Neuronal stem cell (in vitro differentiated cells): ENCODE data around the gene R3HCC1L.

Source experiments
- DNase-seq: peaks from one replicate; pipeline ENCODE4 v3.0.0-alpha.2; 2013; ENCODE audit warnings: low spot score
- H2AFZ ChIP-seq: one replicate; pipeline ENCODE4 v1.6.1; 2013; ENCODE audit warnings: mild to moderate bottlenecking, low read length, inconsistent platforms
- H2AK5ac ChIP-seq: 2 replicates; pipeline ENCODE4 v1.6.1; 2013; ENCODE audit warnings: low read depth, mild to moderate bottlenecking, inconsistent platforms, low read length, moderate library complexity, mixed read lengths
- H2BK120ac ChIP-seq: 2 replicates; pipeline ENCODE4 v1.6.1; 2013; ENCODE audit warnings: low read depth, mild to moderate bottlenecking, inconsistent platforms, low read length, moderate library complexity, mixed read lengths
- H2BK12ac ChIP-seq: one replicate; pipeline ENCODE4 v1.6.1; 2013; ENCODE audit warnings: low read length, inconsistent platforms
- H2BK15ac ChIP-seq: 2 replicates; pipeline ENCODE4 v1.6.1; 2013; ENCODE audit warnings: mild to moderate bottlenecking, low read length, inconsistent platforms, mixed read lengths
- H2BK5ac ChIP-seq: one replicate; pipeline ENCODE4 v1.6.1; 2013; ENCODE audit warnings: inconsistent platforms, mild to moderate bottlenecking, low read length, moderate library complexity
- H3K14ac ChIP-seq: one replicate; pipeline ENCODE4 v1.6.1; 2013; ENCODE audit warnings: low read length, inconsistent platforms
- H3K18ac ChIP-seq: 2 replicates; pipeline ENCODE4 v1.6.1; 2013; ENCODE audit warnings: low read length, inconsistent platforms
- H3K23ac ChIP-seq: 2 replicates; pipeline ENCODE4 v1.6.1; 2013; ENCODE audit warnings: low read depth, mild to moderate bottlenecking, mixed read lengths, low read length, inconsistent platforms; ENCODE audit not compliant: poor library complexity
- H3K27ac ChIP-seq: replicated peaks from 3 replicates; pipeline ENCODE4 v1.5.1; 2013; ENCODE audit warnings: low read length, inconsistent platforms
- H3K27me3 ChIP-seq, 3 experiments: 2 replicates each; pipeline ENCODE4 v1.6.1; 2013; ENCODE audit warnings: low read length in 3 of 3, mild to moderate bottlenecking in 2 of 3, inconsistent platforms in 1 of 3, low read depth in 1 of 3, mixed read lengths in 1 of 3, moderate library complexity in 1 of 3; ENCODE audit not compliant: control insufficient read depth in 3 of 3, insufficient read depth in 3 of 3
- H3K36me3 ChIP-seq, 2 donors: replicated peaks in 1 of 2; 2 replicates each; pipeline ENCODE4 v1.6.1; 2013; ENCODE audit warnings: low read length in 2 of 2; ENCODE audit not compliant: control insufficient read depth in 2 of 2, insufficient read depth in 2 of 2
- H3K4ac ChIP-seq: 2 replicates; pipeline ENCODE4 v1.6.1; 2013; ENCODE audit warnings: inconsistent platforms, mild to moderate bottlenecking, low read length, moderate library complexity
- H3K4me1 ChIP-seq, 2 donors: 1 replicate in 1 of 2; 2 replicates in 1 of 2; pipeline ENCODE4 v1.6.1; 2013; ENCODE audit warnings: low read length in 2 of 2, low read depth in 1 of 2; ENCODE audit not compliant: control insufficient read depth in 2 of 2, insufficient read depth in 1 of 2
- H3K4me2 ChIP-seq: one replicate; pipeline ENCODE4 v1.6.1; 2013; ENCODE audit warnings: mild to moderate bottlenecking, low read length, inconsistent platforms; ENCODE audit not compliant: insufficient read depth, poor library complexity, severe bottlenecking
- H3K4me3 ChIP-seq, 2 donors: 2 replicates each; pipeline ENCODE4 v1.5.1; 2013; ENCODE audit warnings: low read length in 2 of 2, mild to moderate bottlenecking in 2 of 2, inconsistent platforms in 1 of 2, moderate library complexity in 1 of 2
- H3K79me1 ChIP-seq: one replicate; pipeline ENCODE4 v1.6.1; 2013; ENCODE audit warnings: low read depth, mild to moderate bottlenecking, inconsistent platforms, low read length, moderate library complexity
- H3K9ac ChIP-seq: one replicate; pipeline ENCODE4 v1.6.1; 2013; ENCODE audit warnings: mild to moderate bottlenecking, low read depth, low read length, inconsistent platforms; ENCODE audit not compliant: poor library complexity
- H3K9me3 ChIP-seq, 2 donors: replicated peaks in 1 of 2; 2 replicates each; pipeline versions ENCODE3 to v1.6.1; 2013; ENCODE audit warnings: low read length in 2 of 2, mild to moderate bottlenecking in 2 of 2, inconsistent platforms in 1 of 2, low read depth in 1 of 2, mixed read lengths in 1 of 2, moderate library complexity in 1 of 2; ENCODE audit not compliant: control insufficient read depth in 2 of 2, insufficient read depth in 1 of 2
- H4K8ac ChIP-seq: one replicate; pipeline ENCODE4 v1.6.1; 2013; ENCODE audit warnings: low read depth, mild to moderate bottlenecking, inconsistent platforms, low read length, moderate library complexity
- H4K91ac ChIP-seq: one replicate; pipeline ENCODE4 v1.6.1; 2013; ENCODE audit warnings: low read length, low read depth, mild to moderate bottlenecking, inconsistent platforms; ENCODE audit not compliant: poor library complexity
- WGBS, 2 donors: extraction: QIAGEN DNeasy Blood & Tissue Kit; methylation state at CpG; one replicate each; pipeline ENCODE4 v1.1.7; 2013; ENCODE audit warnings: missing lambda C conversion rate in 2 of 2, mixed read lengths in 1 of 2; ENCODE audit not compliant: insufficient read length in 2 of 2, insufficient replicate concordance in 1 of 2; ENCODE audit errors: extremely low coverage in 2 of 2; 5-methylcytosine and 5-hydroxymethylcytosine counted together

R3HCC1L gene

GRCh38 chr10:98088186-98088971 is 46.1 kb upstream of the R3HCC1L start:
- no peak overlapping the region for H2AFZ ChIP-seq
- H3K27me3 ChIP-seq = no peaks in the 10 kb centered on the region
- no peak overlapping the region for H2BK5ac ChIP-seq
- WGBS, 2 donors = no CpG with 5 or more reads among the region's 7 CpGs
- no peak overlapping the region for H2BK12ac ChIP-seq
- H3K4me2 ChIP-seq = no peak overlapping the region
- H4K8ac ChIP-seq = no peak overlapping the region
- H2BK120ac ChIP-seq = no peak overlapping the region
- H3K4ac ChIP-seq = no peak overlapping the region
- H2AK5ac ChIP-seq = no peak overlapping the region
- no peak overlapping the region for H3K27ac ChIP-seq
- H3K79me1 ChIP-seq = no peaks in the 10 kb centered on the region
- no peaks in the 10 kb centered on the region for H3K36me3 ChIP-seq
- no peaks in the 10 kb centered on the region for H3K4me1 ChIP-seq
- no peak overlapping the region for H3K4me3 ChIP-seq
- no peak overlapping the region for H3K23ac ChIP-seq
- no peak overlapping the region for H2BK15ac ChIP-seq
- no peak overlapping the region for H3K18ac ChIP-seq
- no peak overlapping the region for H3K9ac ChIP-seq
- no peak for DNase-seq
- no peak overlapping the region for H4K91ac ChIP-seq
- H3K9me3 ChIP-seq = no peaks in the 10 kb centered on the region
- H3K14ac ChIP-seq = no peak overlapping the region

- Histone ChIP-seq H3K9me3 (no peaks in the 10 kb centered on the region), H2BK120ac (no peak overlapping the region), H3K4me2 (no peak overlapping the region), H3K9ac (no peak overlapping the region), H4K8ac (no peak overlapping the region), H3K4me1 (peaks cover 0 to 2% of the 10 kb centered on the region in 2 donors), H3K79me1 (no peaks in the 10 kb centered on the region), H2AK5ac (no peak overlapping the region), H2AFZ (no peak overlapping the region), H3K4ac (no peak overlapping the region), H2BK5ac (no peak overlapping the region), H3K27me3 (peaks cover 0 to 4% (median 0%) of the 10 kb centered on the region in 3 experiments), H2BK12ac (no peak overlapping the region), H3K14ac (no peak overlapping the region), H3K36me3 (no peaks in the 10 kb centered on the region), H3K4me3 (no peak overlapping the region), H3K27ac (no peak overlapping the region), H3K23ac (no peak overlapping the region), H4K91ac (no peak overlapping the region), H2BK15ac (no peak overlapping the region), H3K18ac (no peak overlapping the region)
- no peak for DNase-seq
- no CpG with 5 or more reads among the region's 3 CpGs for WGBS, 2 donors
These were observed 43.6 kb upstream of the R3HCC1L start for GRCh38 chr10:98090822-98091221.

- no peak overlapping the region for H2BK12ac ChIP-seq
- peaks cover 0 to 11% (median 0%) of the 10 kb centered on the region in 3 experiments for H3K27me3 ChIP-seq
These were observed 38.1 kb upstream of the R3HCC1L start for GRCh38 chr10:98096316-98096715.

GRCh38 chr10:98096731-98097130 is 37.7 kb upstream of the R3HCC1L start:
- Histone ChIP-seq H3K4me2 (no peak overlapping the region), H3K79me1 (no peaks in the 10 kb centered on the region), H3K36me3 (no peaks in the 10 kb centered on the region), H3K14ac (no peak overlapping the region), H2BK120ac (no peak overlapping the region), H3K18ac (no peak overlapping the region), H2BK12ac (no peak overlapping the region), H3K9me3 (no peaks in the 10 kb centered on the region), H3K4me3 (no peak overlapping the region), H2BK5ac (no peak overlapping the region), H4K91ac (no peak overlapping the region), H2BK15ac (no peak overlapping the region), H3K27me3 (peaks cover 0 to 11% (median 0%) of the 10 kb centered on the region in 3 experiments), H3K9ac (no peak overlapping the region), H3K4ac (no peak overlapping the region), H3K27ac (no peak overlapping the region), H4K8ac (no peak overlapping the region), H2AFZ (no peak overlapping the region), H3K4me1 (peaks cover 0 to 12% of the 10 kb centered on the region in 2 donors), H2AK5ac (no peak overlapping the region), H3K23ac (no peak overlapping the region)
- DNase-seq = no peak
- no CpG with 5 or more reads among the region's 10 CpGs for WGBS, 2 donors

More at GRCh38 chr10:98096316-98096715, 38.1 kb upstream of the R3HCC1L start:
- no peak overlapping the region for H2BK120ac ChIP-seq
- H2AK5ac ChIP-seq = no peak overlapping the region
- H3K4me1 ChIP-seq = peaks cover 0 to 12% of the 10 kb centered on the region in 2 donors
- no peak overlapping the region for H2AFZ ChIP-seq
- no peak overlapping the region for H3K4me3 ChIP-seq
- no peak overlapping the region for H4K8ac ChIP-seq
- no peak overlapping the region for H2BK15ac ChIP-seq
- H3K36me3 ChIP-seq = no peaks in the 10 kb centered on the region
- no peak overlapping the region for H3K4me2 ChIP-seq
- H3K23ac ChIP-seq = no peak overlapping the region
- DNase-seq = no peak
- H3K9ac ChIP-seq = no peak overlapping the region
- no CpG with 5 or more reads among the region's 8 CpGs for WGBS, 2 donors
- no peak overlapping the region for H3K4ac ChIP-seq
- no peak overlapping the region for H3K27ac ChIP-seq
- H3K18ac ChIP-seq = no peak overlapping the region
- no peak overlapping the region for H4K91ac ChIP-seq
- no peaks in the 10 kb centered on the region for H3K79me1 ChIP-seq
- no peaks in the 10 kb centered on the region for H3K9me3 ChIP-seq
- no peak overlapping the region for H2BK5ac ChIP-seq
- H3K14ac ChIP-seq = no peak overlapping the region
